GM21619 (cell line): ENCODE results near the gene SEMA3D.
A peak's percentile ranks its signal among the peaks of the same experiment; 100 is the strongest.

Experiments
- ATAC-seq: cut with Tn5 transposase; IDR thresholded peaks from one replicate; pipeline ENCODE4 v1.9.1; 2021; ENCODE audit not compliant: unreplicated experiment

SEMA3D gene

GRCh38 chr7:85039196-85039923 lies 147.5 kb downstream of the SEMA3D start:
- peak; percentile 89 for ATAC-seq

- ATAC-seq: no peak
Measured at GRCh38 chr7:85038466-85038865, 148.4 kb downstream of the SEMA3D start.

- ATAC-seq: no peak
Measured at GRCh38 chr7:85033263-85033662, 153.6 kb downstream of the SEMA3D start.

GRCh38 chr7:85031475-85031874 lies 155.4 kb downstream of the SEMA3D start:
- ATAC-seq: no peak

GRCh38 chr7:85030893-85031292 lies 156.0 kb downstream of the SEMA3D start:
- peak; percentile 54 for ATAC-seq

GRCh38 chr7:85025312-85025756 lies 161.5 kb downstream of the SEMA3D start:
- peak; percentile 65 for ATAC-seq

GRCh38 chr7:85023916-85024315 lies 162.9 kb downstream of the SEMA3D start:
- no peak for ATAC-seq

- ATAC-seq: no peak
Measured at GRCh38 chr7:85023066-85023712, 163.7 kb downstream of the SEMA3D start.

- ATAC-seq: no peak
Measured at GRCh38 chr7:85022064-85022697, 164.7 kb downstream of the SEMA3D start.

GRCh38 chr7:85021101-85021704 lies 165.7 kb downstream of the SEMA3D start:
- ATAC-seq: no peak

- ATAC-seq: no peak
Measured at GRCh38 chr7:85019778-85020177, 167.1 kb downstream of the SEMA3D start.

GRCh38 chr7:85019176-85019575 lies 167.7 kb downstream of the SEMA3D start:
- no peak for ATAC-seq

GRCh38 chr7:85018498-85018897 lies 168.4 kb downstream of the SEMA3D start:
- no peak for ATAC-seq

- no peak for ATAC-seq
Measured at GRCh38 chr7:85016286-85016685, 170.6 kb downstream of the SEMA3D start.

GRCh38 chr7:85014936-85015660 lies 171.8 kb downstream of the SEMA3D start:
- no peak for ATAC-seq

GRCh38 chr7:85011127-85011526 lies 175.7 kb downstream of the SEMA3D start:
- no peak for ATAC-seq

GRCh38 chr7:85010306-85010705 lies 176.6 kb downstream of the SEMA3D start:
- no peak for ATAC-seq

- no peak for ATAC-seq
Measured at GRCh38 chr7:85006754-85007153, 180.1 kb downstream of the SEMA3D start.

GRCh38 chr7:85004402-85004801 lies 182.5 kb downstream of the SEMA3D start:
- ATAC-seq: no peak

- no peak for ATAC-seq
Measured at GRCh38 chr7:85001495-85002345, 185.1 kb downstream of the SEMA3D start.
